NCI-H2196 (cell line): ENCODE results near the gene SCN7A.

Experiments used
- DNase-seq: peaks from one replicate; lab custom pipeline; 2025; ENCODE audit not compliant: unreplicated experiment; lab: John Stamatoyannopoulos, UW

Gene SCN7A

GRCh38 chr2:166404831-166405568 lies 89.0 kb downstream of the SCN7A start:
- DNase-seq, result no peak

DNA sequence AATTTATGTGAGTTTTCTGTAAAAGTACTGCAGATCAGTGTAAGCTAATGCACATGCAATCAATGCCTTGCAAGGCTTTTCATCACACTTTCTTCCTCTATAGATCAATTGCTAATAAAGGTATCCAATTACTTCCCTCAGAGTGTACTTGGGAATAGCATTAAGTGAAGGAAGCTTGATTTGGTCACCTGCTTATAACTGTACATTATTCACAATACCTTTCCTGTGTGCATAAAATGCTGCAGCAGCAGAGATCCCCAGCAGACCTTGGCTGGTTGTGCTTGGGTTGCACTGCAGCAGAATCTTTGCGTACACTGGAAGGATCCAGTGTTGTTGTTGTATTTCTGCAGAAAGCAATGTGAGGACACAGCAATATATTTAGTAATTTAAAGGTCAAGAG lies 99.8 kb downstream of the SCN7A start:
- no peak for DNase-seq

GRCh38 chr2:166393008-166393407 lies 101.0 kb downstream of the SCN7A start:
- no peak for DNase-seq

GRCh38 chr2:166388481-166389070 lies 105.5 kb downstream of the SCN7A start:
- no peak for DNase-seq

GRCh38 chr2:166385313-166385712 lies 108.7 kb downstream of the SCN7A start:
- DNase-seq, result no peak

- peak; percentile 34 for DNase-seq
Observed at GRCh38 chr2:166384774-166385173, 109.3 kb downstream of the SCN7A start.

- DNase-seq, result no peak
Observed at GRCh38 chr2:166382448-166382847, 111.6 kb downstream of the SCN7A start.

- no peak for DNase-seq
Observed at GRCh38 chr2:166380615-166381014, 113.4 kb downstream of the SCN7A start.

DNA sequence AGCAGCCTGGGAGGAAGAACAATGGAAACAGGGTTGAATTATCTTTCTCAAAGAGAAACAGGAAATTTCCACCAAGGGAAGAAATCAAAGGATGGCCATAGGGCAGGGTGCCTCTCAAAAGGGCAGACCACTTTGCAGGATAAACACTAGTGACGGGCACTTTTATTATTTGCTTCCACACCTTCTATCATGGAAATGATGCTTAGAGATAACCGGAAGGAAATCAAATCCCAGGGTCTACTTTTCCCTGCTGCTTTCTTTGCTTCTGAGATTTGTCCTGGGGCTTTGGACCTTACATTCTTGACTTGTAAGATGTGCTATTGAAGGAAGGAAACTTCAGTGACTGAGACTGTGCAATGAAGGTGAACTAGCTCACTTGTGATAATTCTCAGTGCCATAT lies 117.2 kb downstream of the SCN7A start:
- DNase-seq, result no peak

DNA sequence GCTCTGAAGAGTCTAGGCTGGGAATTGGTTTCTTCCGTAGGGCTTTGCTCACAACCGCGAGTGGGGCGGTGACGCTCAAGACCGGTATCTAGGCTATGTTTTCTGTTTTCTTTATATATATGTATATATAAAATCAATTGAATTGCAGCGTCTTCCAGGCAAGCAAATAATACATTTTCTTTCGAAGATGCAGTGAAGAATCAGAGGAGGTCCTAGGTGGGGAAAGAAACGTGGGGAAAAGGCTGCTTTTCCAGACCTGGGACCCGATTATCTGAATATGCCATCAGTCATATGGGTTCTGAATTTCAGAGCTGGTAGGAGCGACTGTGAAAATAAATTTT lies 117.6 kb downstream of the SCN7A start:
- DNase-seq, result no peak

- peak; percentile 70 for DNase-seq
Observed at GRCh38 chr2:166375736-166376487, 118.1 kb downstream of the SCN7A start, which contains the start of gene SCN9A. Gene SCN9A (minus strand): TSS chr2:166375944. CDS start chr2:166311756, 64,188 bp downstream.

DNA sequence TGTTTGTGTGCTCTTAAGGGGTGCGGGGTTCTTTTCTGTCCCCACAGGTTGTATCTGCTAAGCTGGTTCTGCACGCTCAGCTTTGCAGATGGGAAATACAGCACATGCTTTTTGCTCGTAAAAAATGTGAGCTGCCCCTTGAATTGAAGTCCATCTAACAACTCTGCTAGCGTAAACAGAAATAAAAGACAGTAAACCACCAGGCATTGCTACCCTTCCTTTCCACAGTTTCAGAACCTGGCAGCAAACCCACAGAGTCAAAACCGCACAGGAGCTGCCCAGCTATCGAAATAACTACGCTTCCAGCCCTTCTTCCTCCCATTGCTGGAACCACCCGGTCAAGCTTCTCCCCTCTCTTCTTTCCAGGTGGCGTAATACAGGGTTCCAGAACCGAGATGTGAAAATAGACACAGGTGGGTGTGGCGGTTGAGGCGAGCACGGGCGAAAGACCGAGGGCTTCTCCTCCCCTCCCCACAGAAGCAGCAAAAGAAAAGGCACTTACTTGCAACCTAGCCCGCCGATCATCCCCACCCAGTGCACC lies 118.8 kb downstream of the SCN7A start:
- peak; percentile 34 for DNase-seq

DNA sequence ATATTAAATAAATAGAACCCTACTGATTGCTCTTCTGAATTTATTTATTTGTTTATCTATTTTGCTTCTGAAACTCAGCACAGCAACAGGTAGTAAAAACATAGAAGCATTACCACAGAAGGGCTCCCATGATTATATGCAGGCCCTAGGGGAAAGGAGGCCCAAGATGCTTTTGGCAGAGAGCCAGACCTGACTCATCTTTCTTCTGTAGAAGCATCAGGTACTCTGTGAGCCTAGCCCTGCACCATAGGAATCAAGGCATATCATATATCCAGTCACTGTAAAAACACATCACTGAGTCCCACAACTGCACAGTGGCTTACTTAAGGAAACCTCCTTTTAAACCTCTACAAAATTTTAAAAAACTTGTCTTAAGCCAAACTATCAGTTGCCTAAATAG lies 120.1 kb downstream of the SCN7A start:
- peak; percentile 14 for DNase-seq

DNA sequence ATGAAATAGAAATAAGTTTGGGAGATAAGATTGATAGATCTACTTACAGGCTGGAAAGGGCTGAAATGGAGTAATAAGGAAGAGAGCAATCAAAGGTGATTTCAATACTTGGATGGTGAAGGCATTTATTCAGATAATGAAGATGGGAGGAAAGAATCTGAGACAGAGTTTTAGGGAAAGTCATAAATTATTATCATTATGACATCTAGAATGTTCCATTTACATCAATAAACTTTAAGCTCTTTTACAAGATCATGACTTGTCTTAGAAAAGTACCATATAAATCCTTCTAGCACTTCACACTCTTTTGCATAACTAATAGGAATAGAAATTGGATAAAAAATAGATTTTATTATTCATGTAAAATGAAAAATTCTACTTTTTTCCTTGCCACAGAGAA lies 120.5 kb downstream of the SCN7A start:
- no peak for DNase-seq

GRCh38 chr2:166373105-166373504 lies 120.9 kb downstream of the SCN7A start:
- DNase-seq, result no peak

DNA sequence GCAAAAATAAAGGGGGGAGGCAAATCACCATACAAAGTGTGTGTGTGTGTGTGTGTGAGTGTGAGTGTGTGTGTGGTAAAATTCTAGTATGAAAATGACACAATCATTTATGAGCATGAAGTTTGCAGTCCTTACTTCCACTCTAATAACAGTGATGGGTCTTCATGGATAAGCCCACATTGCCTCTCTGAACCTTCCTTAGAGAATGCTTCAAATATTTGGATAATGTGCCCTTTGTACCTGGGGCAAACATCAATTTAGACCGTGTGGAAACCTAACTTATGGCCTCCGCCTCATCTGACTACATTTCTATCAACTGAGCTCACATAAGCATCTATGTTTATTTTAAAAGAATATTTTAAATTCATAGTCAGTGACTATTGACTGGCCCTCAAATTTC lies 122.0 kb downstream of the SCN7A start:
- DNase-seq, result no peak

DNA sequence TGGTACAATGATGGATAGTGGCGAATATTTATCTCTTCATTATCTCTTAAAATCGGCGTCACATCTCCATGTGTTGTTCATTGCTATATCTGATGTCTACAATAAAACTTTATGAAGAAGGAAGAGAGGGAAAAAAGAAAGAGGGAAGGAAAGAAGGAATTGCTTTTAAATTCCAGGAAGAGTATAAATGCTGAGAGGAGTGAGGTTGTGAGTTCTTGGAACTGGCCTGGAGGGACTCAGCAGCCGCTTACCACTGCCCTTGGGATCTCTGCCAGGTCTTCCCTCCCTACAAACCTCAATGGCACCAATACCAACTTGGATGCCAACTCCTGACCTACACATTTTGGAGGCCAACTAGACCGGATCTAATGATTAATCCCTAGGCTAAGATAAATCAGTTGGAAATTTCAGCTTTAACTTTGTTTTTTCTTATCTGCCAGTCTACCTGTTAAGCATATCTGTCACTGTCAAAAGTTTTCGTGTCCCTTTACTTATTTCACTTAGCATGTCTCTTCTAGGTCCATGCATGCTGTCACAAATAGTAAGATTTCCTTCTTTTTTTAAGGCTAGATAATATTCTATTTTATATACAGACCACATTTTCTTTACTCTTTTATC lies 128.1 kb downstream of the SCN7A start:
- no peak for DNase-seq

GRCh38 chr2:166365239-166365638 lies 128.8 kb downstream of the SCN7A start:
- DNase-seq, result no peak

- DNase-seq, result no peak
Observed at GRCh38 chr2:166364476-166365161, 129.4 kb downstream of the SCN7A start.

DNA sequence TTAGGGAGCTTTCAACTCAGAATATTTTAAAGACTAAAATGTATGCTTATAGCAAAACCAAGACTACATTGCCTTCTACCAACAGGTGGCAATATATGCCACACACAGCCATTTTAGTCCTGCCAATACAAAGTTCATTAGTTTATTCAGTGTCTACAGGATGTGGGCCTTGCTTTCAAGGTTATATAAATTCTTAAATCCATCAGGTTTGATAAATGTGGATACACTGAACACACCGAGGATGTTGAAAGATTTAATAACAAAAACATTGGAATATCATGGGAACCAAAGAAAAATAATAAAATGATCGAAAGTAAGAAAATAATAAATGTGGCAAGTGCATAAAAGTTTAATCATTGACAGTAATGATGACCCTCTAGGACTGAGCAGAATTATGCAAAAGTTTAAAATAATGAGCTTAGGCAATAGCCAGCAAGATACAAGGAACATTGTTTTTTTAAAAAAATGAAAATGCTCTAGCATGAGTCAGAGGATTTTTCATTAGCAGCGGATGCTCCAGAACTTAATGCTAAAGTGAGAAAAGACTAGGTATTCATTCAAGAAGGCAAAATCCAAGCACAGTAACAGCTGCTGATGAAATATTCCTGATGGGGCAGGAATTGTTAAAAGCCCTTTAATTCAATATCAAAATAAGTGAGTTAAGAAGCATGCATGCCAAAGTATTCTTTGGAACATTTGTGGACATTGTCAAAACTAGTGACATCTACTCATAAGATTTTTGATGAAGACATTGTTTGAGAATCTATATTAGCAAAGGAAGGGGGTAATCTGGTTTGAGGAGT lies 132.5 kb downstream of the SCN7A start:
- peak; percentile 3 for DNase-seq
